Suprapubic skin (tissue), 4 donors: Measurements from ENCODE around the gene KCNK5. TPM values are rescaled to one million over a fixed set of nuclear protein-coding genes. Genes with fewer than 3 reads are reported as not detected.

Experiments used
- DNase-seq, 2 donors: peaks; one replicate each; pipeline ENCODE4 v3.0.0-alpha.2; 2019; ENCODE audit warnings: low spot score in 2 of 2
- H3K27ac ChIP-seq: fragments of 200-600 bp; sonication (generic); one replicate; pipeline ENCODE4 v1.5.1; 2019
- H3K27me3 ChIP-seq: fragments of 200-600 bp; sonication (generic); one replicate; pipeline ENCODE4 v1.5.1; 2019
- H3K36me3 ChIP-seq: fragments of 200-600 bp; sonication (generic); one replicate; pipeline ENCODE4 v1.5.1; 2019
- H3K4me1 ChIP-seq: fragments of 200-600 bp; sonication (generic); one replicate; pipeline ENCODE4 v1.5.1; 2019
- H3K4me3 ChIP-seq: fragments of 200-600 bp; sonication (generic); one replicate; pipeline ENCODE4 v1.5.1; 2019; ENCODE audit warnings: mild to moderate bottlenecking
- H3K9me3 ChIP-seq: fragments of 200-600 bp; sonication (generic); one replicate; pipeline ENCODE4 v1.5.1; 2019
- CTCF ChIP-seq, 2 donors: fragments of 200-600 bp in 1 of 2; fragments of 450-650 bp in 1 of 2; sonication (generic) in 1 of 2; IDR thresholded peaks; one replicate each; pipeline ENCODE4 v1.5.1; 2016 to 2019; ENCODE audit warnings: antibody characterized with exemption in 2 of 2, mild to moderate bottlenecking in 1 of 2, moderate library complexity in 1 of 2
- EP300 ChIP-seq: sonication (generic); formaldehyde crosslinking; IDR thresholded peaks from one replicate; pipeline ENCODE4 v1.6.1; 2017; ENCODE audit warnings: antibody characterized with exemption
- POLR2A ChIP-seq, 2 donors: fragments of 450-650 bp; IDR thresholded peaks; one replicate each; pipeline ENCODE4 v1.6.1; 2017; ENCODE audit warnings: antibody characterized with exemption in 2 of 2, mild to moderate bottlenecking in 2 of 2, moderate library complexity in 2 of 2
- POLR2AphosphoS5 ChIP-seq, 3 donors: sonication (generic); formaldehyde crosslinking; IDR thresholded peaks; one replicate each; pipeline ENCODE4 v1.6.1; 2017; ENCODE audit warnings: antibody characterized with exemption in 3 of 3
- WGBS: methylation state at CpG from one replicate; pipeline ENCODE4 v1.1.5; 2018; 5-methylcytosine and 5-hydroxymethylcytosine counted together
- total RNA-seq, 4 donors: library from RNA; depleted of rRNA; stranded (reverse); fragments of >200 nt; gene quantifications; one replicate each; pipeline ENCODE4 v1.1.0, GENCODE V29; 2016

Gene KCNK5
- total RNA-seq, 4 donors from 2014 or later: 18.6 to 43.9 (median 26.3) TPM

GRCh38 chr6:39181826-39182225 lies 47.4 kb downstream of the KCNK5 start:
- Histone ChIP-seq H3K4me1 (peaks cover 10% of the 10 kb centered on the region), H3K27me3 (no peaks in the 10 kb centered on the region), H3K9me3 (no peaks in the 10 kb centered on the region), H3K36me3 (no peaks in the 10 kb centered on the region), H3K4me3 (no peak overlapping the region), H3K27ac (no peak overlapping the region)
- no peak for DNase-seq
- 93% methylated on average over 4 of the region's 4 CpGs for WGBS
- TF ChIP-seq CTCF (IDR thresholded peaks at IDR 0.05) (no peak), POLR2A (IDR thresholded peaks at IDR 0.05) (no peak), EP300 (no peak), POLR2AphosphoS5 (IDR thresholded peaks at IDR 0.05) (no peak)

GRCh38 chr6:39181333-39181732 lies 47.9 kb downstream of the KCNK5 start:
- 70% methylated on average over 3 of the region's 6 CpGs for WGBS
- H3K36me3 ChIP-seq: no peaks in the 10 kb centered on the region
- no peak overlapping the region for H3K4me3 ChIP-seq
- H3K4me1 ChIP-seq: peaks cover 10% of the 10 kb centered on the region
- H3K27me3 ChIP-seq: no peaks in the 10 kb centered on the region
- no peak for DNase-seq
- no peaks in the 10 kb centered on the region for H3K9me3 ChIP-seq
- TF ChIP-seq CTCF (IDR thresholded peaks at IDR 0.05) (no peak), POLR2AphosphoS5 (IDR thresholded peaks at IDR 0.05) (no peak), EP300 (no peak), POLR2A (IDR thresholded peaks at IDR 0.05) (no peak)
- H3K27ac ChIP-seq: no peak overlapping the region

GRCh38 chr6:39178804-39179203 lies 50.5 kb downstream of the KCNK5 start:
- Histone ChIP-seq H3K4me3 (no peak overlapping the region), H3K36me3 (no peaks in the 10 kb centered on the region), H3K4me1 (no peaks in the 10 kb centered on the region), H3K27me3 (no peaks in the 10 kb centered on the region), H3K9me3 (no peaks in the 10 kb centered on the region), H3K27ac (no peak overlapping the region)
- TF ChIP-seq POLR2AphosphoS5 (IDR thresholded peaks at IDR 0.05): no peak
- no peak for TF ChIP-seq CTCF (IDR thresholded peaks at IDR 0.05)
- no peak for TF ChIP-seq POLR2A (IDR thresholded peaks at IDR 0.05)
- no peak for TF ChIP-seq EP300
- 74% methylated on average over 4 of the region's 4 CpGs for WGBS
- no peak for DNase-seq

- Histone ChIP-seq H3K36me3 (no peaks in the 10 kb centered on the region), H3K4me1 (no peaks in the 10 kb centered on the region), H3K9me3 (no peaks in the 10 kb centered on the region), H3K4me3 (no peak overlapping the region), H3K27me3 (no peaks in the 10 kb centered on the region), H3K27ac (no peak overlapping the region)
- WGBS: 78% methylated on average over 8 of the region's 8 CpGs
- TF ChIP-seq CTCF (IDR thresholded peaks at IDR 0.05) (no peak), POLR2A (IDR thresholded peaks at IDR 0.05) (no peak), POLR2AphosphoS5 (IDR thresholded peaks at IDR 0.05) (no peak), EP300 (no peak)
- DNase-seq: no peak
Measured at GRCh38 chr6:39178235-39178634, 51.0 kb downstream of the KCNK5 start.

- Histone ChIP-seq H3K4me3 (no peak overlapping the region), H3K27me3 (no peaks in the 10 kb centered on the region), H3K9me3 (no peaks in the 10 kb centered on the region), H3K27ac (no peak overlapping the region), H3K36me3 (no peaks in the 10 kb centered on the region), H3K4me1 (no peaks in the 10 kb centered on the region)
- no peak for TF ChIP-seq POLR2A (IDR thresholded peaks at IDR 0.05)
- TF ChIP-seq CTCF (IDR thresholded peaks at IDR 0.05): no peak
- DNase-seq: no peak
- 81% methylated on average over 1 of the region's 1 CpG for WGBS
Measured at GRCh38 chr6:39177130-39177529, 52.1 kb downstream of the KCNK5 start.
